Muscle of back (tissue), 11 donors: ENCODE results near the gene MAP3K20. TPM values are rescaled to one million over a fixed set of nuclear protein-coding genes. Genes with fewer than 3 reads are reported as not detected.
"Not testable (repeated sequence)": the region's sequence is repeated elsewhere in the genome, so short reads cannot be mapped to it uniquely, and the experiment has no call there.

Experiments
- DNase-seq, 3 donors: peaks; one replicate each; pipeline versions ENCODE4 v3.0.0 to v3.0.0-alpha.2; 2013
- polyA plus RNA-seq, 10 donors: library from polyadenylated mRNA; unstranded; fragments of 120-200 nt; gene quantifications; one replicate each; pipeline ENCODE4 v1.2.1, GENCODE V29; 2013; ENCODE audit not compliant: insufficient read length in 10 of 10

Gene MAP3K20
- polyA plus RNA-seq, 10 donors: 67.2 to 140 (median 88.0) TPM

DNA sequence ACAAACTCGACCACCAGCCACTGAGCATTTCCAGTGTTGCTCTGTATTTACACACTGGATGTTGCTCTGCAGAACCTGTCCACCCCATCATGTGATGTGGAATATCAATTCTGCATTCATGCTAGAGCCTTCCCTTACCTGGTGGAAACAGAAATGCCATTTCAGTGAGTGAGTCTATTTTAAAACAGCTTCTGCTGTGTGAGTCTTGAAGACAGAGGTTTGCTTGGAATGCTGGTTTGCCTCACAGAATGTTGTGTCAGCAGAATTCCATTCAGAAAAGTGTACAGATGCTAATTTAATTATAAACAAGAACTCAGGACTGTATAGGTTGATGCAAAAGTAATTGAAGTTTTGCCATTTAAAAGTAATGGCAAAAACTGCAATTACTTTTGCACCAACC, 118.3 kb downstream of the MAP3K20 start:
- DNase-seq: peak in 1 of 3 donors; percentile 38

- DNase-seq: no peak
Observed at GRCh38 chr2:173195100-173195499, 119.5 kb downstream of the MAP3K20 start.

DNA sequence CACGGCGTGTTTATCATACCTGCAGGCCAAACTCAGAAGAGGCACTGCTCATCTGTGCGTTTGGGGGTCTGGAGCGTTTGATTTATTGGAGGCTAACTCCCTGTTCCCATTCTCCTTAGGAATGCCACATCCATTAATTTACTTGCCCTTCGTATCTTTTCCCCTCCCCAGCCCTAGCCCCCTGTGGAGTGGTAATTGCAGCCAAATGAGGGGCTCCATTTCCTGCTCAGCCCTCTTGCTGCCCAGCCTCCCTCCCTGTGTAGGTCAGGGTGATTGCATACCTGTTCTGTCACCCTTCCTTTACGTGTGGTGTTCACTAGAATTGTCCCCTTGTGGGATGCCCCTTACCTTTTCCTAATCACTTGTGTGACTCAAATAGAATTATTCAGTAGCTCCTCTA, 120.4 kb downstream of the MAP3K20 start:
- DNase-seq: no peak

GRCh38 chr2:173196638-173197037, 121.0 kb downstream of the MAP3K20 start:
- DNase-seq: no peak

DNA sequence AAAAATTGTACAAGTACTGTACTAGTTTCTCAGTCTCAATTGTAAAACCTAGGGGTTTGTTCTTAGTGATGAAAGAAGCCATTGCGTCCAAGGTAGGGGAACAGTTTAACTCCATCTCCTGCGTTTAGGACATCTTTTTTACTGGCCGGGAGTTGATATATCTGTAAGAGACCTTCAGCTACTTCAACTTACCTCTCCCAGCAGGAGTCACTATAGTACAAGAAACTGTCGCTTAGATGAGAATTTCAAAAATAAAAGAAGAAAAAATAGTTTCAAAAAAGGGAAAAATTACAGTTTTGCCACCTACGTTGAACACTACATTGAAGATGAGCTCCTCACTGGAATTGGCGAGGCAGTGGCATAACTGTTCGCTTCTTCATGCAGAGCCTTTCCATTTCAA, 122.7 kb downstream of the MAP3K20 start:
- no peak for DNase-seq

GRCh38 chr2:173199294-173199693, 123.6 kb downstream of the MAP3K20 start:
- DNase-seq: no peak

- no peak for DNase-seq
Observed at GRCh38 chr2:173202570-173202969, 126.9 kb downstream of the MAP3K20 start.

- no peak for DNase-seq
Observed at GRCh38 chr2:173204316-173204715, 128.7 kb downstream of the MAP3K20 start.

DNA sequence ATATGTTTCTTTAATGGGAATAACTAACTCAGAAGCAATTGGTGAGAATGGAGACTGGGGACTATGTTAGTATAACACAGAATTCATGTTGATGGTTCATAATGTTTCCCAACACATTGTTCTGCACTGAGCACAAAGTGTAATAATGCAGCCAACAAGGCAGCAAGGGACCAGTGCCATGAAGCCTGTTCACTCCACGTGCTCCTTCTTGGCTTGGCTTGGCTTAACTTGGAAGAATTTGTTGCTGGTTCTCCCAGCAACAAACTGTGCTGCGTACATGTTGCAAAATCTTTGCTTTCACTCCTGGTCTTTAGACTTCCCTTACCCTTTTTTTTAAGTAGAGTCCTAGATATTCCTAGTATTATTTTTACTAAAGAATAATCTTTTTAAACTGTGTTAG, 129.7 kb downstream of the MAP3K20 start:
- peak; percentile 43 to 88 (median 74) for DNase-seq

DNA sequence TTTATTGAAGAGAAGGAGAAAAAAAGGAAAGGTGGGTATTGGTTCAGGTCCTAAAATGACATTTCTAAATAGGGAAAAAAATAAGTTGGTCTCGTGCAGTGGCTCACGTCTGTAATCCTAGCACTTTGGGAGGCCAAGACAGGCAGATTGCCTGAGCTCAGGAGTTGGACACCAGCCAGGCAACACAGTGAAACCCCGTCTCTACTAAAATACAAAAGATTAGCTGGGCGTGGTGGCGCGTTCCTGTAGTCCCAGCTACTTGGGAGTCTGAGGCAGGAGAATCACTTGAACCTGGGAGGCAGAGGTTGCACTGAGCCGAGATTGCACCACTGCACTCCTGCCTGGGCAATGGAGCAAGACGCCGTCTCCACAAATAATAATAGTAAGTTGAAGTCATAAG, 131.5 kb downstream of the MAP3K20 start:
- DNase-seq: not testable (repeated sequence)

DNA sequence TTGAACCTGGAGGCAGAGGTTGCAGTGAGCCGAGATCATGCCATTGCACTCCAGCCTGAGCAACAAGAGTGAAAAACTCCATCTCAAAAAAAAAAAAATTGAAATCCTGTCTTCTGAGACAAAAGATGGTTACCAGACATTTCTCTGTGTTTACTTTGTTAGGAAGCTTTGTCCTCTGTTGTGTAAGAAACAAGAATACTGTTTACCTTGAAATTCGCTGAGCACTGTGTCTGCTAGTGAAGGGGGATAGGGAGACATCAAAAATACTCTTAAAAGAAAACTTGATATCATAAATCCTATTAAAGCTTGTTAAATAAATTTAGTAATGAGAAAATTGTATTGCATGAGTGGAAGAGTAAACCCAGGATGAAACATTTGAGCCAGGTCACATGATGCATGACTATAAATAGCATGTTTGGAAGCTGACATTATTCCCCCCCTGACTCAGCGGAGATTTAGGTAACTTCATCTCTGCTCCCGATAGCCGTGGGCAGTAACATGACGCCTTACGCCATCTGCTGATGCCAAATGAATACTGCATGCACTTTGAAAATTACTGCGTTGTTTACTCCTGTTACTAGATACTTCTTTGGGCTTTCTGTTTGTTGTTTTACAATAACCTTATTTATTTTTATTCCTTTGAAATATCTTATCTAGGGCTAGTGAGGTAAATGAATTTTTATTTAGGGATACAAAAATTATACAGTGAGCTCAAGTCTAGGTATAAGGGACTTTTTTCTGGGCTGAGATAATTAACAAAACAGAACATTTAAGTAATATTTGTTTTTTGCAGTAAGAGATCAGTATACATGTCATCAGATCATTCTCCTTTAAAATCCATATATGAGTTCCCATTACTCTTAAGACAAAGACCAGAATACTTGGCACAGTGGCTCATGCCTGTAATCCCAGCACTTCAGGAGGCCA, 134.9 kb downstream of the MAP3K20 start:
- peak; percentile 88 to 93 (median 93) for DNase-seq

GRCh38 chr2:173213181-173213580, 137.5 kb downstream of the MAP3K20 start:
- DNase-seq: no peak

DNA sequence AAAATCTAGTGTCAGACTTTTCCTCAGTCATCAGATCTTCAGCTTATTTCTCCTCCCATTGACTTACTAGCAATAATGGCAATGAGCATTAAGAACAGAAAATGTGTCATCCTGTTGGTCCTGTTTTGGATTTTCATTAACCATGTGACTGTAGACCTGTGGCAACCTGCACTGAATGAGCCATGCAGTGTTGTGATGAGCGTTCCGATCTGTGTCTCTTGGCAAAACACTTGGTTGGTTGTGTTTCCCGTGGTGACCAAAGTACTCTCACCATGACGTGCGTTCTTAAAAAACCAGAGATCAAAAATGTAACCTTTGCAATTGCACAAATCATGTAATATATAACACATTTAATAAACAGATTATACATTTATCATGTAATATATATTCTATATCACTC, 138.6 kb downstream of the MAP3K20 start:
- DNase-seq: no peak

DNA sequence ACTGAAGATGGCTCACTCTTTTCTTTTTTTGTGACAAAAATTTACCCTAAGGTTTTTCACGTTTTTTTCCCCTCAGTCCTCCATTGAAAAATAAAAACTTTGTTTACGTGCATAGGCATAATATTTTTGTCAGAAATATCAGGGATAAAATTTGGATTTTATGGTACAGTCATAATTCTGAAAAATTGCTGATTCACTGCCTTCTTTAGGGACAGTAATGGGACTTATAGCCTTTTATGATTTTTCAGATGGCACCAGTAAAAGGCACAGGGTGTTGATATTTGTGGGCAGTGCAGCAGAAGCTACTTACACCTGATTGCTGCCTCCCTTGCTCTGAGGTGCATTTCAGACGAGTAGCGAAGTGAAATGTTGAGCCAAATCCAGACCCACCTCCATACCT, 139.7 kb downstream of the MAP3K20 start:
- DNase-seq: no peak

GRCh38 chr2:173216051-173216450, 140.4 kb downstream of the MAP3K20 start:
- DNase-seq: no peak

GRCh38 chr2:173216668-173217067, 141.0 kb downstream of the MAP3K20 start:
- no peak for DNase-seq

DNA sequence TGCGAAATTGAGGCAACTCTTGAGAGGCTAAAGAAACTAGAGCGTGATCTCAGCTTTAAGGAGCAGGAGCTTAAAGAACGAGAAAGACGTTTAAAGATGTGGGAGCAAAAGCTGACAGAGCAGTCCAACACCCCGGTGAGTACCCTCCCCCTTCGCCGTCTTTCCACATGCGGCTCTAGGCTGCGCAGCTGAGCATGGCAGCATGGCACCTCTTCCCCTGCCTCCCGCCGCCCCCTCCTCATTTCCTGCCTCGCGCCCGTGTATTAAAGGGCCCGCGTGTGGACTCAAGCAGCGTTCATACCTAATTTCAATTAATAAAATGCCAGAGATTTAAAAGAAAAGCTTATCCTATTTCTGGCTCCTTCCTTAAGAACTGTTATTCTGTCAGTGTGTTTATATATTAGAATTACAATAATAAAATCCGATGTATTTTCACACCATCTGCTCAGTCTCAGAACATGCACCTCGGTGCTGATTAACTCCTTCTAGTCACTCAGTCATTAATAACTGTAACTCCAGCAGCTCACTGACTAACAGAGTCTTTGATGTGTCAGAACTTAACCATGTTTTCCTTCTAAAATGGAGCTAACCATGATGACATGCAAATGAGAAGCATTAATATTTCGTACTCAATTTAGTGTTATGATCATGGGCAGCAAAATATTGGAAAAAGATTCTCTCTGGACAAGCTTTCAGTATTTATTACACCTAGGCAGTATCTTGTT, 141.6 kb downstream of the MAP3K20 start:
- DNase-seq: no peak

DNA sequence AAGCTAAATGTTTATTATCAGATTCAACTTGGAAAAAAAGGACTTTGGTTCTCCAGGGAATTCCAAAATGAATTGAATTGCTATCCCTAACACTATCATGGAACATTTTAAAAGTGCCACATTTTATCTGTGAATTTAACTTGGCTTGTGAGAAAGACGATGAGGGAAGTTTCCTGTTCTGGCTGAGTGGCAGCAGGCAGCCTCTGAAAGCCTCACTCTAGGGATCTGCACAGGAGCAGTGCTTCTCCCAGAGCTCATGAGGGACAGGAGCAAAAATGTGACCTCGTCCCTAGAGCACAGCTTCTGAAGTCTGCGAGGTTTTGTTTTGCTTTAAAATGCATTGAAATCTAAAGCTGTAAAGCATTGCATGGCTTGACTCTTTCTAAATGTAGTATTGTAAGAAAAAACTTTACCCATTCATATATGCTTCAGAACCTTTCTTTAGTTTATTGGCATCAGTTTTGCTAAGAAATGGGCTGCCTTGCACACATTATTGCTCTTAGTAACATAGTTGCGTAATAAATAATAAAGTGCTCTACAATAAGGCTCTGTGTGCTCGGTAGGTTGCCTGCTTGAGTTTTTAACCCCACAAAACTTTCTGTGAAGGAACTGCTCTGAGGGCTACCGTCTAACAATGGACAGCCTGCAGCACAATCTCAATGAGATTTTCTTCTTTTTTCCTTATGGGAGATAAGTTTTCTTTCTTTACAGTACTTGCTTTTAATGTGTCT, 142.8 kb downstream of the MAP3K20 start:
- no peak for DNase-seq

GRCh38 chr2:173221132-173221695, 145.6 kb downstream of the MAP3K20 start:
- no peak for DNase-seq

GRCh38 chr2:173221937-173222594, 146.4 kb downstream of the MAP3K20 start:
- no peak for DNase-seq

GRCh38 chr2:173223871-173224270, 148.2 kb downstream of the MAP3K20 start:
- DNase-seq: no peak
